ENCODE measurements around the gene RAB26.
"Not testable (repeated sequence)": the region's sequence is repeated elsewhere in the genome, so short reads cannot be mapped to it uniquely, and the experiment has no call there.

The RAB26 gene, protein sequence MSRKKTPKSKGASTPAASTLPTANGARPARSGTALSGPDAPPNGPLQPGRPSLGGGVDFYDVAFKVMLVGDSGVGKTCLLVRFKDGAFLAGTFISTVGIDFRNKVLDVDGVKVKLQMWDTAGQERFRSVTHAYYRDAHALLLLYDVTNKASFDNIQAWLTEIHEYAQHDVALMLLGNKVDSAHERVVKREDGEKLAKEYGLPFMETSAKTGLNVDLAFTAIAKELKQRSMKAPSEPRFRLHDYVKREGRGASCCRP

DNA sequence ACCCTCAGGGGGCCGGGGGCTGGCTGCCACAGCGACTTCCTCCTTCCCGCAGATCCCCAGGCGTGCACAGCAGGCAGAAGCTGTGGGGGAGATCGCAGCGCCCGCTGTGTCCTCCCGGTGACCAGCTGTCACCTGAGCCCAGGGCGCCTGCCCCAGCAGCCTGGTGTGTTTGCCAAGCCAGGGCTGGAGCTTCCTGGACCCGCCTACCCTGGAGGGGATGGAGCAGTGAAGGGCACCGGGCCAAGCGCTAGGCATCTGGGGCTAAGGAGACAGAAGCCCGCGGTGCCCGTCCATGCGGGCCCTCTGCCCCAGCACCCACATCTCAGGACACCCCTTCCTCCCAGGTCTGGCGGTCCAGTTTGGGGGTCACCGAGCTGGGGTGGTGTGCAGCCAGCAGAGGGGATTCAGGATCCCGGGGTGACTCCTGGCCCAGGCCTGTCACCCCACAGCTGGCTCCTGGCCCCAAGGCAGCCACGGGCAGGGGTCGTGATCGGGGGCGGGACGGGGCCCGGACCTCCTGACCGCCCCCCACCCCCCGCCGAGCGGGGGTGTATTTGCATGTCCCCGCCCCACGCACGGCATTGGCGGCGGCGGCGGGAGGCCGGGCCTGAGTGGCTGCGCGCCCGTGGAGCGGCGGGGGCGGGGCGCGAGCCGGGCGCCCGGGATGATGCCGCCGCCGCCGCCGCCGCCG, at the start of gene RAB26:
TSS of gene RAB26 (plus strand) at position 645 of the 691 bp plus-strand sequence. CDS start 159 bp downstream, outside the sequence.
- peak; percentile 93 for DNase-seq

DNA sequence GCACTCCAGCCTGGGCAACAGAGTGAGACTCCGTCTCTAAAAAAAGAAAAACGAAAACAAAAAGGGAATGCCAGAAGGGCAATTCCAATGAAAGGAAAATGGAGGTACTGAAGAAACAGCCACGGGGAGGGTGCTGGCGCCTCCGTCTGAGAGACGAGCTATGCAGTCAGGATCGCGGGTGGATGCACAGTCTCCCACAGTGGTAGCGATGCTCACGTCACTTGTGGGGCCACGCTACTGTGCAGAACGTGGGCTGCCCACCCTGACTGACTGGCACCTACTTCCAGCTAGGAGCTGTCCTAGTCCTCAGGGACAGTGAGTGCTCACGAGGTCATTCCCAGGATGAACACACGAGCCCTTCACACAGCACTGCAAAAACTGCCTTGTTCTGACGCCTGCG, 46.8 kb upstream of the RAB26 start:
- not testable (repeated sequence) for DNase-seq

GRCh38 chr16:2102471-2102870, 46.0 kb upstream of the RAB26 start:
- DNase-seq: no peak

- DNase-seq: not testable (repeated sequence)
Measured at GRCh38 chr16:2104464-2104863, 44.0 kb upstream of the RAB26 start.

- not testable (repeated sequence) for DNase-seq
Measured at GRCh38 chr16:2105291-2105690, 43.1 kb upstream of the RAB26 start.

DNA sequence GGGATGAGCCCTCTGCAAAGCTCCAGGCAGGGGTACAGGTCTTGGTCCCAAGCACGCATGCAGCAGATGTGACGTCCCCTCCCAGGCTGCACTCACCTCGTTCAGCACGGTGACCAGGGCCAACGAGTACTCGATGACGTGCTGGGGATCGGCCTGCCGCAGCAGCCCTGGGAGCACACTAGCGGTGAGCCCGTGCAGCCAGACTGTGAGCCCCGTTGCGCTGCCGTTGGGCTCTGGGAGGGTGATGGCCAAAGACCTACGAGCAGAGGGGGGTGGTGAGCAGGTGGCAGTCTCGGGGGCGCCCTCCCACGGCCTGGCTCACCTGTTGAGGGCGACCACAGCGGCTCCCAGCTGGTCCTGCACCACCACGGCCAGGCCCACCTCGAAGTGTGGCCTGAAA, 42.7 kb upstream of the RAB26 start:
- not testable (repeated sequence) for DNase-seq

DNA sequence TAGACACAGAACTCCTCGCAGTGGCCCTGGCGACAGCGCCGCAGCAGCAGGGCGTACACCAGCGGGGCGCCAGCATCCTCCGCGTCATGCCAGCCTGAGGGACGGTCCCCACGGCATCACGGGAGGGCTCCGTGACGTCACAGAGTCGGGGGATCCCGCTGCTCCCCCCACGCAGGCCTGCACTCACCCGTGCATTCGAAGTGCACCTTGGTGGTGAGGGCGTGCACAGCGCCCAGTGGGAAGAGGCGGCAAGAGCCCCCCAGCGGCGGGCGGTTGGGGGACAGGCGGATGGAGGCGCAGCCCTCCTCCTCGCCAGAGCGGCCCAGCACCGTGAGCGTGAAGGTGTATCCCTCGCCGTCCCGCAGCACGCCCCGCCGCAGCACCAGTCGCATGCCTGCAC, 42.2 kb upstream of the RAB26 start:
- DNase-seq: not testable (repeated sequence)

DNA sequence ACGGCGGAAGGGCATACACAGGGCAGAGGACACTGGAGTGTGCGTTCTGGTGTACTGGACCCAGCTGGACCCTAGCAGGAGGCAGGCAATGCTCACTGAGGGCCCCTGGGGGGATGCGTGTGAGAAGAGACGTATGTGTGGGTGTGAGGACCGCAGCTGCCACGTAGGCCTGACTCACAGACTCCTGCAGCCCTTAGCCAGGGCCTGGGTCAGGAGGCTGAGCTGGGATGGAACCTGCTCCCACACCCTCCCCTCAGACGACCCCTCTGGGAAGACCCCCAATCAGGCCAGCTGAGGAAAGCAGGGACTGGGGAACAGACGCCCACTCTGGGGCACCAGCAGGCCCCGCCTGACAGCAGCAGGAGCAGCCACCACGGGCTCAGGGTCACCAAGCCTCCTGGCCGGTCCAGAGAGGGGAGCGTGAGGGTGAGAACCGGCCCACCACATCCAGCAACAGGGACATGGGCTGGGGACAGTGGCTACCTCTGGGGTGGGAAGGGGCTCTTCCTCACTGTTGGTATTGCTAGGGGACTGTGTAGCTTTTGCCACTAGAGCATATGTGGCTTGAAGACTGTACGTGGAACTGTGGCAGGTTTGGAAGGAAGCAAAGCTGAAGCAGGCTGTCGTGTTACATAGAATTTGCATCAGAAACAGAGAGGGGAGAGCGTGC, 41.2 kb upstream of the RAB26 start:
- DNase-seq: not testable (repeated sequence)

GRCh38 chr16:2107791-2108125, 40.7 kb upstream of the RAB26 start:
- DNase-seq: not testable (repeated sequence)

- not testable (repeated sequence) for DNase-seq
Measured at GRCh38 chr16:2108446-2109270, 39.8 kb upstream of the RAB26 start.

DNA sequence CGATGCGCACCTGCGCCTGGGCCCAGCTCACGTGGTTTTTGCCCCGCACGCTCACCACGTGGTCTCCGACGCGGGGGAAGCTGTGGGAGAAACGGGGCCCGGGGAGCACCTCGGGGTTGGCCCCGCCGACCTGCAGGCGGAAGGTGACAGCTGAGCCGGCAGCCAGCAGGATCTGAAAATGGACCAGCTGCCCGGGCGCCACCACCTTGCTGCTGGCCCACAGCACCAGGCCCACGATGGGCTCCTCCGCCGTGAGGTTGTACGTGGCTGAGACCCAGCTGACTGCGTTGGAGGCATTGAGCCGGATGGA, 39.2 kb upstream of the RAB26 start:
- DNase-seq: not testable (repeated sequence)

- not testable (repeated sequence) for DNase-seq
Measured at GRCh38 chr16:2109872-2110271, 38.6 kb upstream of the RAB26 start.

- DNase-seq: not testable (repeated sequence)
Measured at GRCh38 chr16:2110332-2111008, 38.0 kb upstream of the RAB26 start.

- not testable (repeated sequence) for DNase-seq
Measured at GRCh38 chr16:2111009-2111353, 37.4 kb upstream of the RAB26 start.

DNA sequence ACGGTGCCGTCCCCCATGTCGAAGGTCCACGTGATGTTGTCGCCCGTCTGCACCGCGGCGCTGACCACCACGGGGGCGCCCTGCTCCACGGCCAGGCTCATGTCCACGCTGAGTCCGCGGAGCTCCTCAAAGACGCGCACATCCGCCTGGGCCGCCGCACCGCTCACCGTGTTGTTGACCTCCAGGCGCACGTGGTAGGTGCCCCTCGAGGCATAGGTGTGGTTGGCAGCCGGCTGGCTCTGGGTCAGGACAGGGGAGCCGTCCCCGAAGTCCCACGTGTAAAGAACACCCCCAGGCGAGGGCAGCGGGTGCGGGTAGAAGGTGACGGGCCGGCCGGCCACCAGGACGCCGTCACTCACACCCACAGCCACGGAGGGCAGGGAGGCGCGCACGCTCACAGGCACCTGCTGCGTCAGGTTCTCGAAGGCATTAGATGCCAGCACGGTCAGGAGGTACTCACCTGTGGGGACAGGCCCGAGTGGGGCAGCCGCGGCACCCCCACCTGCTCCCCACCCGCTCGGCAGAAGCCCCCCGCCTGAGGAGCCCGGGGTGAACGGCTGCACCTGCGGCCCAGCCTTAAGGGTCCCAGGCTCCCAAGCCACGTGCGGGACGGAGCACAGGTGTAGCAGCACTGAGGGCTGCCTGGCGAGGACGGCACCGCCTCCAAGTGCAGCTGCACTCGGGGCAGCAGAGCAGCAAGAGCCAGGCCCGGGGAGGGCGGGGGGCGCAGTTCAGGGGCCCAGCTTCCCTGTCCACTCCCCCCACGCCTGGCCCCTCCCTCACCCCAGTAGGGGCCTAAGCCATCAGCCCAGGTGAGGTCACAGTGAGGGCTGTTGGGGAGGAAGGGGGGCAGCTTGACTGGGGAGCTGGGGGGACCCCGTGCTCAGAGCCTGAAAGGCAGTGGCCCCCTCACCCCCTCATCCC, 36.8 kb upstream of the RAB26 start:
- not testable (repeated sequence) for DNase-seq

DNA sequence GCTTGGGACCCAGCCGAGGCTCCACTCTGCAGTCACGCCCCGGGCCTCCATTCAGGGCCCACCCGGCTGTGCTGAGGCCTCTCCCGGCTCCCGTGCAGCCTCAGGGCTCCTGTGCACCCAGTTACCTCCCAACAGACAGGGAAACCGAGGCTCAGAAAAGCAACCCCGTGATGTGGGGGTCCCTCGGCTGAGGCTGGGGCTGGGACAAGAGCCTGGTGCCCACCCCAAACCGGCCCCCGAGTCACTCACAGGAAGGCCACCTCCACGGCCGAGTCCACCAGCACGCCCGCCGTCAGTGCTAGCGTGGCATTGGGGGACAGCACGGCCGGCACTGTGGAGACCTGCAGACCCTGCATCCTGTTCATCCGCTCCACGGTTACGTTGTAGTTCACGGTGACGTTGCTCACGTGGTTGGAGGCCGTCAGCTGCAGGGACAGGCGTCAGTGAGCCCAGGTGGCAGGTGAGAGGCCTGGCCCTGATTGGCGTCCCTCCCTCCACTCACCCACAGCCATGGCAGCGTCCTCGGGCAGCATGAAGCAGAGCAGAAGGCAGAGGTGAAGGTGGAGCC, 35.8 kb upstream of the RAB26 start:
- not testable (repeated sequence) for DNase-seq

- DNase-seq: not testable (repeated sequence)
Measured at GRCh38 chr16:2114225-2114624, 34.2 kb upstream of the RAB26 start.

- not testable (repeated sequence) for DNase-seq
Measured at GRCh38 chr16:2114885-2115590, 33.4 kb upstream of the RAB26 start.

DNA sequence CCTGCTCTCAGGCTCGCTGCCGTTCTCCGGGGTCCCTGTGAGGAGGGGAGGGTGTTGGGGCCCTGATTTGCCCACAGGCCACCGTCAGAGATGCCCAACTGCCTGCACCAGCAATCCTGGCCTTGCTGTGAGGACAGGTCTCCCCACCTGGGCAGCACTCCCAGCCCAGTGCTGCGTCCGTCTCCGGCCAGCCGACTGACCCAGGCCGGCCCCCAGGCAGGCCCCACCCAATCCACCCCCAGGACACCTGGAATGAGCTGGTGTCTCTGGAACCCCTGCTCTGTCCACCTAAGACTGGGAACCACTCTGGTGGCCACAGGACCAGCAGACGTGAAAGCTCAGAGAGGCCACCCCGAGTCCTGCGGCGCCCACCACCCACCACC, 32.8 kb upstream of the RAB26 start:
- no peak for DNase-seq

GRCh38 chr16:2116428-2116827, 32.0 kb upstream of the RAB26 start:
- not testable (repeated sequence) for DNase-seq

GRCh38 chr16:2117341-2117740, 31.1 kb upstream of the RAB26 start:
- DNase-seq: not testable (repeated sequence)

Data from COR-L47 (cell line).